Lower lobe of right lung (tissue), 2 donors: ENCODE measurements around the gene DENND4A. TPM values are rescaled to one million over a fixed set of nuclear protein-coding genes. Genes with fewer than 3 reads are reported as not detected.

Experiments
- ATAC-seq, 2 donors: fragments of 200-7000 bp; cut with Tn5 transposase; one replicate each; pipeline ENCODE4 v1.9.1; 2020 to 2022; ENCODE audit warnings: mild to moderate bottlenecking in 2 of 2, moderate library complexity in 2 of 2
- DNase-seq: peaks from one replicate; pipeline ENCODE4 v3.0.0-alpha.2; 2020
- H3K27ac ChIP-seq: fragments of 200-600 bp; one replicate; pipeline ENCODE4 v1.8.0; 2022
- H3K27me3 ChIP-seq: fragments of 200-600 bp; one replicate; pipeline ENCODE4 v1.8.0; 2022; ENCODE audit warnings: low read depth
- H3K36me3 ChIP-seq: fragments of 200-600 bp; one replicate; pipeline ENCODE4 v1.8.0; 2022; ENCODE audit warnings: mild to moderate bottlenecking
- H3K4me1 ChIP-seq: fragments of 200-600 bp; one replicate; pipeline ENCODE4 v1.8.0; 2022
- H3K4me3 ChIP-seq: fragments of 200-600 bp; one replicate; pipeline ENCODE4 v1.8.0; 2022; ENCODE audit warnings: mild to moderate bottlenecking
- H3K9me3 ChIP-seq: fragments of 200-600 bp; one replicate; pipeline ENCODE4 v1.8.0; 2022
- CTCF ChIP-seq: fragments of 200-600 bp; IDR thresholded peaks from one replicate; pipeline ENCODE4 v1.8.0; 2022; ENCODE audit warnings: antibody characterized with exemption, mild to moderate bottlenecking
- intact Hi-C: fragments of 100-400 bp; cut with DNase I; formaldehyde crosslinking; loops from one replicate; pipeline ENCODE4 v1.11.0; 2022
- total RNA-seq: library from RNA; stranded (reverse); fragmentation: NEBNext Ultra II Directional; extraction: Animal tissue kit (Norgen Biotek cat#: 25700); gene quantifications from one replicate; pipeline ENCODE4 v1.2.1, GENCODE V29; 2021
- donor health status: DM: no; HTN: yes; CAD: no; lungs with severe emphysema.

The DENND4A gene
- total RNA-seq, 1 donor from 2014 or later, result 34.6 TPM

- ATAC-seq, result no peak
- Histone ChIP-seq H3K36me3 (no peaks in the 10 kb centered on the region), H3K4me3 (no peak overlapping the region), H3K4me1 (peaks cover 18% of the 10 kb centered on the region), H3K27me3 (no peaks in the 10 kb centered on the region), H3K27ac (no peak overlapping the region), H3K9me3 (no peaks in the 10 kb centered on the region)
- TF ChIP-seq CTCF, result no peak
- intact Hi-C loops, result no loop called here
- no peak for DNase-seq
Measured at GRCh38 chr15:65795663-65796216, 3.6 kb upstream of the DENND4A start.

GRCh38 chr15:65793818-65794104 lies 1.7 kb upstream of the DENND4A start:
- Histone ChIP-seq H3K27ac (no peak overlapping the region), H3K4me1 (peaks cover 36% of the 10 kb centered on the region), H3K27me3 (no peaks in the 10 kb centered on the region), H3K36me3 (no peaks in the 10 kb centered on the region), H3K4me3 (no peak overlapping the region), H3K9me3 (no peaks in the 10 kb centered on the region)
- intact Hi-C loops, result no loop called here
- TF ChIP-seq CTCF, result no peak
- DNase-seq (no peak), ATAC-seq (no peak)

- TF ChIP-seq CTCF, result no peak
- H3K9me3 ChIP-seq, result no peaks in the 10 kb centered on the region
- peaks cover 39% of the 10 kb centered on the region for H3K4me1 ChIP-seq
- no peaks in the 10 kb centered on the region for H3K36me3 ChIP-seq
- DNase-seq, result no peak
- peak overlapping the region; percentile 98 for H3K27ac ChIP-seq
- no peaks in the 10 kb centered on the region for H3K27me3 ChIP-seq
- ATAC-seq, result no peak
- peak overlapping the region; percentile 80 for H3K4me3 ChIP-seq
- intact Hi-C loops, result no loop called here
Measured at GRCh38 chr15:65792988-65793817, 1.1 kb upstream of the DENND4A start.

- TF ChIP-seq CTCF, result no peak
- Histone ChIP-seq H3K36me3 (no peaks in the 10 kb centered on the region), H3K4me1 (peaks cover 53% of the 10 kb centered on the region), H3K4me3 (peak overlapping the region; percentile 80), H3K27ac (peak overlapping the region; percentile 98), H3K9me3 (no peaks in the 10 kb centered on the region), H3K27me3 (no peaks in the 10 kb centered on the region)
- ATAC-seq, result peak; percentile 40 to 69
- peak; percentile 75 for DNase-seq
- intact Hi-C loops, result no loop called here
Measured at GRCh38 chr15:65791335-65792137, 557 bp downstream of the DENND4A start.

- no peak for DNase-seq
- no peak for ATAC-seq
- intact Hi-C loops, result no loop called here
- H3K36me3 ChIP-seq, result no peaks in the 10 kb centered on the region
- peaks cover 51% of the 10 kb centered on the region for H3K4me1 ChIP-seq
- H3K27ac ChIP-seq, result peak overlapping the region; percentile 98
- H3K9me3 ChIP-seq, result no peaks in the 10 kb centered on the region
- TF ChIP-seq CTCF, result no peak
- H3K4me3 ChIP-seq, result peak overlapping the region; percentile 80
- no peaks in the 10 kb centered on the region for H3K27me3 ChIP-seq
Measured at GRCh38 chr15:65790694-65791334, 1.3 kb downstream of the DENND4A start.
